ENCODE results near the gene KCNH6. TPM values are rescaled to one million over a fixed set of nuclear protein-coding genes. Genes with fewer than 3 reads are reported as not detected.

Gene KCNH6
- total and polyA plus RNA-seq, 4 donors: 0.09 TPM; not detected in 3

DNA sequence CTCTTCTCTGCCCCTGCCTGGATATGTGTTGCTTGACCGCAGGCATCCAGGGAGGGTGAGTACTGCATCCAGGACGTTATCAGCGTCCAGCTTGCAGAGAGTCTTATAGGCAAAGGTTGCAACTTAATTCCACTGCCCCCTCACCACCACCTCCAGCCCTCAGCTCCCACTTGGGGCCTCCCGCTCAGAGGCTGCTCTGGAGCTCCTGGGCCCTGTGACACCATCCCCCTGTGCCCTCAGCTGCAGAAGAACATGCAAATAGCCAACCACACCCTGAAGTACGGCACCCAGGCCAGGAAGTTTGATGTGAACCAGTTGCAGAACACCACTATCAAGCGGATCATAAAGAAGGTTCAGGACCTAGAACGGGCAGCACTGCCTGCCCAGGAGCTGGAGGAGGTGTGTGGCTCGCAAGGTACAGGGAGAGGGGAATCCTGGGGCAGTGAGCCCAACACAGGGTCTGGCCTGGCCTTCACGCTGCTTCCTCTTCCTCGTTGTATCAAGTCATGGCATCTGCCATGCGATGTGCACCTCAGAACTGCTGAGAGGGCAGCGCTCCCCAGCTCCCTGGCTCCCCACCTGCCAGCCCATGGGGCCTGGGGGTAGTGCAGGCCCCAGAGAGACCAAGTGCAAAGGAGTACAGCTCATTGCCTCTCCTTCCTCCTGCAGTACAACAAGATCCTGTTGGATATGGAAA is 36.7 kb upstream of the KCNH6 start (continued):
- TF ChIP-seq, protein P1, sequence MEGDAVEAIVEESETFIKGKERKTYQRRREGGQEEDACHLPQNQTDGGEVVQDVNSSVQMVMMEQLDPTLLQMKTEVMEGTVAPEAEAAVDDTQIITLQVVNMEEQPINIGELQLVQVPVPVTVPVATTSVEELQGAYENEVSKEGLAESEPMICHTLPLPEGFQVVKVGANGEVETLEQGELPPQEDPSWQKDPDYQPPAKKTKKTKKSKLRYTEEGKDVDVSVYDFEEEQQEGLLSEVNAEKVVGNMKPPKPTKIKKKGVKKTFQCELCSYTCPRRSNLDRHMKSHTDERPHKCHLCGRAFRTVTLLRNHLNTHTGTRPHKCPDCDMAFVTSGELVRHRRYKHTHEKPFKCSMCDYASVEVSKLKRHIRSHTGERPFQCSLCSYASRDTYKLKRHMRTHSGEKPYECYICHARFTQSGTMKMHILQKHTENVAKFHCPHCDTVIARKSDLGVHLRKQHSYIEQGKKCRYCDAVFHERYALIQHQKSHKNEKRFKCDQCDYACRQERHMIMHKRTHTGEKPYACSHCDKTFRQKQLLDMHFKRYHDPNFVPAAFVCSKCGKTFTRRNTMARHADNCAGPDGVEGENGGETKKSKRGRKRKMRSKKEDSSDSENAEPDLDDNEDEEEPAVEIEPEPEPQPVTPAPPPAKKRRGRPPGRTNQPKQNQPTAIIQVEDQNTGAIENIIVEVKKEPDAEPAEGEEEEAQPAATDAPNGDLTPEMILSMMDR (IDR thresholded peaks at IDR 0.05; ENCODE audit: low read depth, low read length, missing input control): no peak
- TF ChIP-seq GABPA (IDR thresholded peaks at IDR 0.05 in 1 of 2, conservative IDR thresholded peaks at IDR 0.05 in 1 of 2): no peak

DNA sequence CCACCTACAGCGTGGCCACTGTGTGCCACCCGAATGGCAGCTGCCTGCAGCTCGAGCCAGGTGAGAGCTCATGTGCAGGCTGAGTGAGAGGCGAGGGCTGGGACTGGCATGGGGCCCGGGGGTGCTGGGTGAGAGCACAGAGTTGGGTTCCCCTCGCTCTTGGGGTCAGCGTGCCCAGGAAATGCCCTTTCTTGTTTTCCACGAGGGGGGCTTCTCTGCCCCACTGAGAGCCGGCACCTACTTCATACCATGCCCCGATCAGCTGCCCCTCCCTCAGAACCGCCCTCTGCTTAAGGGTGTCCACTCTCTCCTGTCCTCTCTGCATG is 36.2 kb upstream of the KCNH6 start:
- DNase-seq (ENCODE audit: low spot score): no peak
- no peaks in the 10 kb centered on the region for H3K9me3 ChIP-seq (ENCODE audit: control insufficient read depth in 4 of 4, low read length in 3 of 4)
- H3K27ac ChIP-seq (ENCODE audit: low read depth in 1 of 2, low read length in 2 of 2): no peak overlapping the region
- H3K27me3 ChIP-seq (ENCODE audit: control insufficient read depth in 4 of 4, insufficient read depth in 4 of 4, low read length in 3 of 4): no peaks in the 10 kb centered on the region
- no peak overlapping the region for H3K9ac ChIP-seq (ENCODE audit: low read depth in 1 of 2, low read length in 2 of 2)
- TF ChIP-seq, protein P1 (IDR thresholded peaks at IDR 0.05; ENCODE audit: low read depth, low read length, missing input control): no peak
- no peaks in the 10 kb centered on the region for H3K4me1 ChIP-seq (ENCODE audit: control insufficient read depth in 4 of 4, insufficient read depth in 4 of 4, low read length in 3 of 4)
- H3K4me3 ChIP-seq (ENCODE audit: low read depth in 1 of 3, low read length in 3 of 3): no peak overlapping the region
- 86% methylated on average over 11 of the region's 11 CpGs for WGBS
- no peaks in the 10 kb centered on the region for H3K36me3 ChIP-seq (ENCODE audit: control insufficient read depth in 4 of 4, insufficient read depth in 3 of 4, low read depth in 1 of 4, low read length in 3 of 4)

DNA sequence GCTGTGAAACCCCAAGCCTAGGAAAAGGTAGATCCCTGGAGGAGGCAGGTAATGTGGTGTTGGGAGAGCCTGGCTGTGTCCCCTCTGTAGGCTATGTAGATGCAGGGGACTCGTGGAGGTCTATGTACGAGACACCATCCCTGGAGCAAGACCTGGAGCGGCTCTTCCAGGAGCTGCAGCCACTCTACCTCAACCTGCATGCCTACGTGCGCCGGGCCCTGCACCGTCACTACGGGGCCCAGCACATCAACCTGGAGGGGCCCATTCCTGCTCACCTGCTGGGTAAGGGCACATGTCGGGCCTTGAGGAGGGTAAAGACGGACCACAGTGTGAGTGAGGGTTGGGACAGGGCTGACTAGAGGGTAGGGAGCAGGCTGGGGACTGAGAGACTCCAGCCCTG is 34.3 kb upstream of the KCNH6 start:
- Histone ChIP-seq H3K4me3 (ENCODE audit: low read depth in 1 of 3, low read length in 3 of 3) (no peak overlapping the region), H3K9me3 (ENCODE audit: control insufficient read depth in 4 of 4, low read length in 3 of 4) (no peaks in the 10 kb centered on the region), H3K9ac (ENCODE audit: low read depth in 1 of 2, low read length in 2 of 2) (no peak overlapping the region), H3K27me3 (ENCODE audit: control insufficient read depth in 4 of 4, insufficient read depth in 4 of 4, low read length in 3 of 4) (no peaks in the 10 kb centered on the region), H3K4me1 (ENCODE audit: control insufficient read depth in 4 of 4, insufficient read depth in 4 of 4, low read length in 3 of 4) (no peaks in the 10 kb centered on the region), H3K36me3 (ENCODE audit: control insufficient read depth in 4 of 4, insufficient read depth in 3 of 4, low read depth in 1 of 4, low read length in 3 of 4) (no peaks in the 10 kb centered on the region), H3K27ac (ENCODE audit: low read depth in 1 of 2, low read length in 2 of 2) (no peak overlapping the region)
- DNase-seq (ENCODE audit: low spot score): no peak
- TF ChIP-seq, protein P2, sequence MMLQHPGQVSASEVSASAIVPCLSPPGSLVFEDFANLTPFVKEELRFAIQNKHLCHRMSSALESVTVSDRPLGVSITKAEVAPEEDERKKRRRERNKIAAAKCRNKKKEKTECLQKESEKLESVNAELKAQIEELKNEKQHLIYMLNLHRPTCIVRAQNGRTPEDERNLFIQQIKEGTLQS (IDR thresholded peaks at IDR 0.05): no peak
- TF ChIP-seq FOXA1 (IDR thresholded peaks at IDR 0.05) (no peak), JUND (IDR thresholded peaks at IDR 0.05) (no peak), RXRA (IDR thresholded peaks at IDR 0.05) (no peak), RAD21 (IDR thresholded peaks at IDR 0.05) (no peak), FOXA2 (IDR thresholded peaks at IDR 0.05) (no peak), YY1 (IDR thresholded peaks at IDR 0.05) (no peak), HNF4G (IDR thresholded peaks at IDR 0.05) (no peak), EGR1 (IDR thresholded peaks at IDR 0.05; ENCODE audit: low read depth in 2 of 2) (no peak), HNF4A (conservative IDR thresholded peaks at IDR 0.05) (no peak), TAF1 (conservative IDR thresholded peaks at IDR 0.05) (no peak), NR2F2 (IDR thresholded peaks at IDR 0.05) (no peak)
- TF ChIP-seq, protein P3, sequence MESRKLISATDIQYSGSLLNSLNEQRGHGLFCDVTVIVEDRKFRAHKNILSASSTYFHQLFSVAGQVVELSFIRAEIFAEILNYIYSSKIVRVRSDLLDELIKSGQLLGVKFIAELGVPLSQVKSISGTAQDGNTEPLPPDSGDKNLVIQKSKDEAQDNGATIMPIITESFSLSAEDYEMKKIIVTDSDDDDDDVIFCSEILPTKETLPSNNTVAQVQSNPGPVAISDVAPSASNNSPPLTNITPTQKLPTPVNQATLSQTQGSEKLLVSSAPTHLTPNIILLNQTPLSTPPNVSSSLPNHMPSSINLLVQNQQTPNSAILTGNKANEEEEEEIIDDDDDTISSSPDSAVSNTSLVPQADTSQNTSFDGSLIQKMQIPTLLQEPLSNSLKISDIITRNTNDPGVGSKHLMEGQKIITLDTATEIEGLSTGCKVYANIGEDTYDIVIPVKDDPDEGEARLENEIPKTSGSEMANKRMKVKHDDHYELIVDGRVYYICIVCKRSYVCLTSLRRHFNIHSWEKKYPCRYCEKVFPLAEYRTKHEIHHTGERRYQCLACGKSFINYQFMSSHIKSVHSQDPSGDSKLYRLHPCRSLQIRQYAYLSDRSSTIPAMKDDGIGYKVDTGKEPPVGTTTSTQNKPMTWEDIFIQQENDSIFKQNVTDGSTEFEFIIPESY (IDR thresholded peaks at IDR 0.05): no peak
- TF ChIP-seq, protein P4, sequence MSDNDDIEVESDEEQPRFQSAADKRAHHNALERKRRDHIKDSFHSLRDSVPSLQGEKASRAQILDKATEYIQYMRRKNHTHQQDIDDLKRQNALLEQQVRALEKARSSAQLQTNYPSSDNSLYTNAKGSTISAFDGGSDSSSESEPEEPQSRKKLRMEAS (IDR thresholded peaks at IDR 0.05): no peak
- TF ChIP-seq, protein P1 (IDR thresholded peaks at IDR 0.05; ENCODE audit: low read depth, low read length, missing input control): no peak
- TF ChIP-seq, protein P5, sequence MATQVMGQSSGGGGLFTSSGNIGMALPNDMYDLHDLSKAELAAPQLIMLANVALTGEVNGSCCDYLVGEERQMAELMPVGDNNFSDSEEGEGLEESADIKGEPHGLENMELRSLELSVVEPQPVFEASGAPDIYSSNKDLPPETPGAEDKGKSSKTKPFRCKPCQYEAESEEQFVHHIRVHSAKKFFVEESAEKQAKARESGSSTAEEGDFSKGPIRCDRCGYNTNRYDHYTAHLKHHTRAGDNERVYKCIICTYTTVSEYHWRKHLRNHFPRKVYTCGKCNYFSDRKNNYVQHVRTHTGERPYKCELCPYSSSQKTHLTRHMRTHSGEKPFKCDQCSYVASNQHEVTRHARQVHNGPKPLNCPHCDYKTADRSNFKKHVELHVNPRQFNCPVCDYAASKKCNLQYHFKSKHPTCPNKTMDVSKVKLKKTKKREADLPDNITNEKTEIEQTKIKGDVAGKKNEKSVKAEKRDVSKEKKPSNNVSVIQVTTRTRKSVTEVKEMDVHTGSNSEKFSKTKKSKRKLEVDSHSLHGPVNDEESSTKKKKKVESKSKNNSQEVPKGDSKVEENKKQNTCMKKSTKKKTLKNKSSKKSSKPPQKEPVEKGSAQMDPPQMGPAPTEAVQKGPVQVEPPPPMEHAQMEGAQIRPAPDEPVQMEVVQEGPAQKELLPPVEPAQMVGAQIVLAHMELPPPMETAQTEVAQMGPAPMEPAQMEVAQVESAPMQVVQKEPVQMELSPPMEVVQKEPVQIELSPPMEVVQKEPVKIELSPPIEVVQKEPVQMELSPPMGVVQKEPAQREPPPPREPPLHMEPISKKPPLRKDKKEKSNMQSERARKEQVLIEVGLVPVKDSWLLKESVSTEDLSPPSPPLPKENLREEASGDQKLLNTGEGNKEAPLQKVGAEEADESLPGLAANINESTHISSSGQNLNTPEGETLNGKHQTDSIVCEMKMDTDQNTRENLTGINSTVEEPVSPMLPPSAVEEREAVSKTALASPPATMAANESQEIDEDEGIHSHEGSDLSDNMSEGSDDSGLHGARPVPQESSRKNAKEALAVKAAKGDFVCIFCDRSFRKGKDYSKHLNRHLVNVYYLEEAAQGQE (IDR thresholded peaks at IDR 0.05): no peak
- 95% methylated on average over 10 of the region's 10 CpGs for WGBS
